Measurements from ENCODE around the gene PPP2R2C.

The PPP2R2C gene

DNA sequence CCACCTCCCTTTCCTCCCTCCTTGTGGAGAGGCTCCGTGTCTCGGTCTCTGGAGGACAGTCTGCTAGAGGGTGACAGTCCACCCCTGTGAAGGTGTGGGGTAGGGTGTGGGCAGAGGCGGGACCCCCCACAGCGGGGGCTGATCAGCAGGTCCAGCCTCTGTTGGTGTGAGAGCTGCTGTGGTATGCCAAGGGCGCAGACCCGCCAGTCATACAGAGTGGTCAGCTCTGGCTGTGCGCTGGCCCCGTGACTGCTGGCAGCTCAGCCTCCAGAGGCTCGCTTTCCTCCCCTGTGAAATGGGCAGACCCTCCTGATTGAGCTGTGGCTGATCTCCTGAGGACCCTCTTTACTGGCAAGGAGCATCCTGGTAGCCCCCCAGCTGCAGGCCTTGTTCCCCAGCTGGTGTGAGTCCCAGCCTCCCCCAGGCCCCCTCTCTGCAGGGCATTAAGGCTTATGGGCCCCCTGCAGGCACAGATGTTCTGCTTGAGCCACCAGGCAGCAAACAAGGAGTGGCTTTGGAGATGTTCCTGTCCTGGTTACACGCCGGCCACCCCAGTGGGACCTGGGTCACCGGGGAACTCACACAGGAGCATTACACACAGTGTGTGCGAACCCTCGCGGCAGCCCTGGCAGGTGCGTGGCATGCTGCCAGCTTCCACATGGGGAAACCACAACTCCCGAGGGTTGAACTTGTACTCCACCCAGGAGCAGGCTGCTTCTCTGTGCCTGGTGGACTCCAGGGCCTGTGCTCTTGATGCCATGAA lies 76.8 kb downstream of the PPP2R2C start:
- no peak for DNase-seq

DNA sequence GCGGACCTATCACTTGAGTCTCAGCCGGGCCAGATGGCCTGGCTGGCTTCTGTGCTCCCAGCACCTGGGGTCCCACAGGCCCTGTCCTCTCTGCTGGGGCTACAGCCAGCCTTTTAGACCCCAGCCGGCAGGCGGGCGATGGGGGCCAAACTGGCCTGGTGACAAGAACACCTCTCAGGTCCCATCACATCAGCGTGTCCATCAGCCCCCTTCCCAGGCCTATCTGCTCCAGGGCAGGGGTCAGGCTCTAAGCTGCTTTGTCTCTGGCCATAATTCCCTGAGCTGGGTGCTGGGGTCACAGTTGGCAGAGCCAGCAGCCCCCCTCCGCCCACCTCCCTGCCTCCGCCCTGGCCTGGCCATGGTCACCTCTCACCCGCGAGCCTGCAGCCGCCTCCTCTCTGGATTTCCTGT lies 77.7 kb downstream of the PPP2R2C start:
- no peak for DNase-seq

DNA sequence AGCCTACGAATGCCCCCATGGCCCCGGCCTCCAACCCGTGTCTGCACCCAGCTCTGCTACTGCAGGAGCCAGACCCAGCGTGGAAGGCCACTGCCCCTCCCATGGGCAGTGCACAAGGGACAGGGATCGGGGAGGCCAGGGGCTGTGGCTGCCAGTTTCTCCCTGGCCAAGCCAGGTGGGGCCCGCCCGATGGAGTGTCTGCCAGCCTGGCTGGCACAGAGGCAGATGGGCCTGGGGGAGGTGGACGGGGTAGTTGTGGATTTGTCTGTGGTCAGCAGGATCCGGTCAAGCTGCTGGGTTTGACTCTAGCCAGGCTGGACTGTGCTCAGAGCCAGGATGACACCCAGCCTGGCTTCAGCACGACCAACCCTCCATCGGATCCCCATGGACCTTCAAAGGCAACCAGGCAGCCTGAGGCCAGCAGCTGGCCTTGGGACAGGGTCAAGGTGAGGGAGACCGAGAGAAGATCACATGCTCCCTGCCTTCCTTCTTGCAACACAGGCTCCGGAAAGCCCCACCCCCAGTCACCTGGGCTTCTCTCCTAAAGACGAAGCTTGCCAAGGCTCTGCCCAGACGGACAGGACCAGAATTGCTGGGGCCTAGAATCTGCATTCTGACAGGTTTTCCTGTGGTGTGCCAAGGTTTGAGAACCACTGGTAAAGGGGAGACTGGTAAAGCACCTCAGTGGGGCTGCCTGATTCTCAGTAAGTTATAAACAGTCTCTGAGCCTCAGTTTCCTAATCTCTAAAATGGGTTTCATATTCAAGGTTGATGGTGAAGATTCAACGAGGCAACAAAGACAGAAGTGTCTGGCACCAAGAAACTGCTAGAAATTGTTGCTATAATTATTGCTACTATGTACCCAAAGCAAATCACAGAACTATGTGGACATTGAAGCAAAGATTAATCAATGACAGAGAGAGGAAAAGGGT lies 78.6 kb downstream of the PPP2R2C start:
- DNase-seq, result peak in 1 of 14 donors; percentile 56

DNA sequence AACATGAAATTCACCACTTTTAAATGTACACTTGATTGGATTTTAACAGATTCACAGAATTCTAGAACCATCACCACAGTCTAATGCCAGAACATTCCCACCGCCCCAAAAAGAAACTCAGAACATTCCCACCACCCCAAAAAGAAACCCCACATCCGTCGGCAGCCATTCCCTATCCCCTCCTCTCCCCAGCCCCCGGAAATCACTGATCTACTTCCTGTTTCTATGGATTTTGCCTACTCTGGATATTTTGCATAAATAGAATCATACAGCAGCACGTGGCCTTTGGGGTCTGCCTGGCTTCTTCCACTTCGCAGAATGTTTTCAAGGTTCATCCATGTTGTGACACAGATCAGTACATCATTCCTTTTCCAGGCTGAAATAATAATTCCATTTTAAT lies 79.3 kb downstream of the PPP2R2C start:
- no peak for DNase-seq

DNA sequence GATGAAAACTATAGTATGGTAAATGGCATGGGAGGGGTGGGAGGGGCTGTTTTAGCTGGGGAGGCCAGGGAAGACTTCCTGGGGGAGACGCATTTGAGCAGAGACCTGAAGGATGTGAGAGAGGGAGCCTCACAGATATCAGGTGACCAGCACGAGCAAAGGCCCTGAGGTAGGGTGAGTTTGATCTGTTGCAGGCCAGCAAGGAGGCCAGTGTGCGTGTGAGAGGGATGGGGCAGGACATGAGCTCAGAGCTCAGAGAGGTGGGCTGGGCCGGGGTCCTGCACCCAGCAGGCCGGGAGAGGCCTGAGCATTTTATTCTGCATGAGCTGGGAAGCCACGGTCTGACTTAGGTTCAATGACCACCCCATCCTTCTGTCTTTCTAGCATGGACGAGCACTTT lies 80.0 kb downstream of the PPP2R2C start:
- DNase-seq, result no peak

DNA sequence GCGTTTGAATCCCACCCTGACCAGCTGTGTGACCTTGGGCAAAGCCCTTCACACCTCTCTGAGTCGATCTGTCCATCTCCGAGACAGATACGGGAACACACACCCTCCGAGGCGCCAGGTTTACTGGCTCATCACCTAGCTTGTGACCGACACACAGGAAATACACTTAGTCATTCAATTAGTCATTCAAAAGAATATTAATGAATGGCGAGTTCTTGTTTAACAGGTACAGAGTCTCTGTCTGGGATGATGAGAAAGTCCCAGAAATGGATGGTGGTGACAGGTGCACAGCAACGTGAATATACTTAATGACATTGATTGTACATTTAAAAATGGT lies 80.6 kb downstream of the PPP2R2C start:
- no peak for DNase-seq

DNA sequence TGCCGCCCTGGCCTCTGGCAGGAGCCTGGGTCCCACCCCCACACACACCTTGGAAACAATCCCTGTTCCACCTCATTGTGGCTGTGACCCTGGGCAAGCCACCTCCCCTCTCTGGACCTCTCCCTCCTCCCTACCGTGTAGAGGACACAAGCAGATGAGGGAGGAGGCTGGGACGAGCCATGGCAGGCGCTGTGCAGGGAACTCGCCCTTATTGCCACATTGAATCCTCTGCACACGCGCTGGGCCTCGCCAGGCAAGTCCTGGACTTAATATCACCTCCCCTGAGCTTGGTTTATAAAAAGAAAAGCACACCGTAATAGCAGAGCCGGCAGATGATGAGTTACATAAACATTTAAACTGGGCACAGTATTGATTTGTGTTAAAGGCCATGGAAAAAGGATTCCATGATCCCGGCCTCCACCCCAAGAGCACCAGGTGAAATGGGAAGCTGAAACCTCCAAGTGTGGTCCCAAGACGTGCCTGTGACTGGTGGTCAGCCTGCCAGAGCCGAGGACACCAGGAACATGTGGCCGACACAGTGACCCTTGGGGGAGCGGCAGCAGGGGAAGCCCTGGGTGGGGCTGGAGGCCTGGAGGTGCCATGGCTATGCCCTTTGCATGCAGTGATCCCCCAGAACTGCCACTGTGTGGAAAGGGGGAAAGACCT lies 81.1 kb downstream of the PPP2R2C start:
- peak in 1 of 14 donors; percentile 12 for DNase-seq

DNA sequence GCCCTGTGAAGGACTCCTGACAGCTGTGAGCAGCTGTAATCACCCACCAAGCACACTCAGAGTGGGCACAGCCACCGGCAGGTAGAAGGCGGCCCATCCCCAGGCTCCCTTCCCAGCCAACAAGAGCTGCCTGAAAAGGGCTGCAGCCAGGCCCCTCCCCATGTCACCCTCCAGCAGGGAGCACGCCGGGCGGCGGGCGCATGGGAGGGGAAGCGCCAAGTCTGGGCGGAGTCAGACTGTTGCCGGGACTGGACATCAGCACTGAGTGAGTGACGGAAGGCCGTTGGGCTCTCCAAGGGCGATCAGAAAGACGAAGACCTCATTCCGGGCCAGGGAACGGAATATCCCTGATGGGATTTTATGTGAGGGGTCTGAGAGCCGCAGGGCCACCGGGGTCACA lies 82.1 kb downstream of the PPP2R2C start:
- DNase-seq, result peak in 11 of 14 donors; percentile 11 to 61 (median 35)

DNA sequence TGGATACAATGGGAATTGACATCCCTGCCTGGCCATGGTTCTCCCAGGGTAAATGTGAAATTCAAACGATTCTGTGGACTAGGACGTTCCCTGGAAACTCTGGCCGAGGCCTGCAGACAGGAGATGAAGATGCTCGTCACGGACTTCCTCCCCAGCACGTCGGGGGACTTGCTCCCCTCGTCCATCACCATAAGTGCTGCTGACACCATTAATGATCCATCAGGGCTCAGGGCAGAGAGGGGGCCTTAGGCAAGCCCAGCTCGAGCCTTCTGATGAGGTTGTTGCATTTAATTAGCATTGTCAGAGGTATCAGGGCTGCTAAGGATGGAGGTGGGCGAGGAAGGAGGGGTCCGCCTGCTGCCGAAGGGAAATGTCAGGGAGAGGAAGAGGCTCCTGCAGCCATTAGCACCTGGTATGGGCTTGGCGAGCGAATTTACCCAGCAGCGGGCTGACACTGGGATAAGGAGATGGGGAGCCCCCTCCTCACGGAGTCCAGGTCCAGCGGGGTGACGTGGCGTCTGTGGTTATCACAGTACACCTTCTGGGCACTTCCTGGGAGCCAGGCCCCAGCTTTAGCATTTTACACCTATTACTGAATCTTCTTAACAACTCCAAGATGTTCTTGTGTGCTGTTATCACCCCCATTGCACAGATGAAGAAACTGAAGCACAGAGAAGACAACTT lies 83.1 kb downstream of the PPP2R2C start:
- no peak for DNase-seq

DNA sequence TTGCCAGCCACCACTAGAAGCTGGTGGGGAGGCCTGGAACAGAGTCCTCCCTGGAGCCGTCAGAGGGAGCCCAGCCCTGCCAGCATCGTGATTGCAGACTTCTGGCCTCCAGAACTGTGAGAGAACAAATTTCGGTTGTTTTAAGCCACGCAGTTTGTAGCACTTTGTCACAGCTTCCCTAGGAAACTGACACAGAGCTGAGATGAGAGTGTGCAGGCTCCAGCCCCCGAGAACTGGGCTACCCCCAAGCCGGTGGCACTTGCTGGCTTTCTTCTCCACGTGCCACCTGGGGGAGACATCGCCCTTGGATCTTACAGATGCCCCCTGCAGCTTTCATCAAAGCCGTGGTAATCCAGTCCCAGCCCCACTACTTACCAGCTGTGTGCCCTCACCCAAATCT lies 83.7 kb downstream of the PPP2R2C start:
- DNase-seq, result no peak

DNA sequence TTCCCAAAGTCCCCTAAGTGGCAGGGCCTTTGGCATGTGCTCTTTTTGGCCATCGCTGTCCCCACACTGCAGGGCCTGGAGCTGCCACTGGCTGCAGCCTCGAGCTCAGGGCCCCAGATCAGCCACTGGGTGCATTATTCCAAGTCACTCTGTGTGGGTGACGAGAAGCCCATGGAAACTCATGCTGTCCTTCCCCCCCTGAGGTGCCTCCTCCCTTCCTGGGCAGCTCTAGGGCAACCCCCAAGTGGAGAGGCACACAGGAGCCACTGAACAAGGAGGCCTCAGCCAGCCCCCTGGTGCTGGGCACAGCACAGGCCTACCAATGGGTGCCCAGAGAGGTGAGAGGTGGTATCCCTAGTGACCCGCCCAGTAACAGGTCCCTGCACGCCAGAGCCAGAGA lies 84.5 kb downstream of the PPP2R2C start:
- no peak for DNase-seq

DNA sequence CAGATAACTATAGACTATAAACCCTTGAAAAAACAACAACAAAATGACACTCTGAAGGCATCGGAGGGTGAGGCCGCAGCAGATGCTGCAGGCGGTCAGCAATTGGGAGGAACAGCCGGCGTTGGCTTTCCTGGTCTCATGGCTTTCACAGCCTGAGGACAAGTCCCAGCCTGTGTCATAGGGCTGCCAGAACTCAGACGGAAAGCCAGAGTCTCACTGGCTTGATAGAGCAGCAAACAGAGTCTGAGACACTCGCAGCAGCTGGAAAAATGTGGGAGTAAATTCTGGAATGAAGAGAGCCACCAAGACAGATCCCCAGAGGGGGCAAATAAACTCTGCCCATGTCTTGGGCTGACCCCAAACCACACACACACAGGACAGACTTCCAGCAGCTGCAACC lies 86.3 kb downstream of the PPP2R2C start:
- peak in 1 of 14 donors; percentile 42 for DNase-seq

DNA sequence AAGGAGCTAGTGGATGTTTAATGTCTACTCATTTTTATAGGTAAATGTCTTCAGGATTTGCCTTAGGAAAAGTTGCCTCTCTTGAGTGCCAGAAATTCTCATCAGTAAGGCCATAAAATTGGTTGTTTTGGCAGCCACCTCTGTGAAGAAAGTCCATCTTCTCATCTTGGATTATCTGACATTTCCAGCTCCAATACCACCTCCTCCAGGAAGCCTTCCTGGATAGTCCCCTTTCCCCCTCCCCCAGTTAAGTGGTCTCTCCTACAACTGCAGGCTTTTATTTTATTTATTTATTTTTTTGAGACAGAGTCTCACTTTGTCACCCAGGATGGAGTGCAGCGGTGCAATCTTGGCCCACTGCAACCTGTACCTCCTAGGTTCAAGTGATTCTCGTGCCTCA lies 87.1 kb downstream of the PPP2R2C start:
- no peak for DNase-seq

DNA sequence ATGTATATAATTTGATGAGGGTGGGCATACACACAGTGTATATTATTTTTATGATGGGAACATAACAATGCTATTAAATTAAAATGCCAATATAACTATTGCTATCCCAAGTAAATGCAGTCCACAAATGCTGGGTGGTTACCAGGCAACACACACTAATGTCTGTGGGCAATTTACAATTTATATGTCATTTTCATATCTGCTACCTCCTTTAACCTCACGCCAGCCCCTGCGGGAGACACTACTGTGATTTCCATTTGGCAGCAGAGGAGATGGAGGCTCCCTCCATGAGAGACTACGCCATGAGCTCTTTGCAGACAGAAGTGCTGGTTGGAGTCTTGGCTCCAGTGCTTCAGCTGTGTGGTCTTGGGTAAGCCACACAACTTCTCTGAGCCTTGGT lies 87.9 kb downstream of the PPP2R2C start:
- DNase-seq, result no peak

DNA sequence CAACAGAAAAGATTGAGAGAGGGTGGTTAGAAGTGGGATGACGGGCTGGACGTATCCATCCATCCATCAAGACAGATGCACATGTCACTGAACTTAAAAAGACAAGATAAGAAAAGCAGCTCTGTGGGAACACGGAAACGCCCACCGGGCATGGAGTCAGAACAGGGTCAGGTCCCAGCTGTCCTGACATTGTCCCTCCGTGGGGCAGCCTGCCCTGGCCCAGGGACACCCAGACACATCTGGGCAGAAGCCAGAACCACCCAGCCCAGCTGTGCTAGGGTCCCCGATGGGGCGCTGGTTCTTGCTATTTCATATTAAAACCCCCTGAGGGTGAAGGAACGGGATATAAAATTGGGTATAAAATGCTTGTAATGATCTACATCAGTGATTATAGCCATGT lies 88.5 kb downstream of the PPP2R2C start:
- no peak for DNase-seq

DNA sequence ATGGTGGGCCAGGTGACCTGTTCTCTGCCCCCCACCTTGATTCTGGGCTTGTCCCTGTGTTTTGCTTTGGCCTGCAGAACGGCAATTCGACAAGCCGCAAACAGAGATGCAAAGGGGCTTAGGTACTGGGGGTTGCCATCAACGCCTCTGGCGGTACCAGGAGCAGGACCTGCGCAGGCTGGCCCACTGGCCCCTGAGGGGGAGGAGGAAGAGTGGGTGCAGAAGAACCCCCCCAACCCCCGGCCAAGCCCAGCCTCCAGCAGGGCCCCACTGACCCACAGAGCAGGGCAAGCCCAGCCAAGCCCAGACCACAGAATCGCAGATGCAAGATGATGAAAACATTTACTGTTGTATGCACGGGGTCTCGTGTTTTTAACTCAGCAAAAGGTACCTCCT lies 89.4 kb downstream of the PPP2R2C start:
- DNase-seq, result no peak

DNA sequence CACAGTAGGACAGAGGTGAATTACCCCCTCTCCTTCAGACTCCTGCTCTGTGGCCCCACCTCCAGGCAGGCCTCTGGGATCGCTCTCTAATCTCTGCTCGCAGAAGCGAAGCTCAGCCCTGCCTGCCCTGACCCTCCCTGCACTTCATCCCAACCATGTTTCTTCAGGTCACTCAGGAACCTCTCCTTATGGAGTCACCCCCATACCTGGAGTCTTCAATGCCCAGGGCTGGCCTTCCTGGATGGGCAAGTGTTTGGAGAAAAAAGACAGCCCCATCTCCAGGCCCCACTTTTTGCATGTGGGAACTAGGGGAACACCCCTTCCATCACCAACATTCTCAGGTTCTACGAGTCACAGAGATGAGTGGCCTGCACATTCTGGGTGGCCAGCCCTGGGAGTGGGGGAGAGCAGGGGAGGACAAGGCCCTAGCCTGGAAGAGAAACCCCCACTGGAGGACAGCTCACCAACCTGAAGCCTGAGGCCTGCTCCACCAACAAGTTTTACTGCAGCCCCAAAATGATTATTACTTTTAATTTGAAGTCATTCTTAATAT lies 90.8 kb downstream of the PPP2R2C start:
- no peak for DNase-seq

DNA sequence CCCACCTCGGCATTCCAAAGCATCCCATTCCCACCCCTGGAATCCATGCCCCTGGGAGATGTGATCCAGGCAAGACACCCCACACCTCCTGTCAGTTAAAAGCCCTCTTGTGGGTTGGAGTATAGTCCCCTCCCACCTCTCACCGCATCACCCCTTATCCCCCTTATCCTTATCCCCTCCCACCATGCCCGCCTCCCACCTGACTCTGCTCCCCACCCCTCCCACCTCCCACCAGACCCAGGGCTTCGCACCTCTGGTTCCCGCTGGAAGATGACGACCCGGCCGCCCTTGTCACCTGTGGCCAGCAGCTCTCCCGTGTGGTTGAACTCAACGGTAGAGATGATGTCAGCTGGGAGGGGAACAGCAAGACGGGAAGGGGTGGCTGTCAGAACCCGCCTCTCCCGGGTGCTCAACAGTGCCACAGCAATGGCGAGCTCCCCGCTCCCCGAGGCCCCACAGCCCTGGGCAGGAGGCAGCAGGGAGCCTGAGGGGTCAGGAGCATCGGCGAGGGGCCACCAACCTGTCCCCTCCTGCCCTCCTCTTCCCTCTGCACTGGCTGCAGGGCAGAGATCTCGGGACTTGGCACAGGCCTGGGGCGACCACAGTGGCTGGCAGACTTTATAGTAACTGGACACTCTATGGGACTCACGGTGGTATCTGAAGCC lies 91.5 kb downstream of the PPP2R2C start:
- DNase-seq, result no peak

DNA sequence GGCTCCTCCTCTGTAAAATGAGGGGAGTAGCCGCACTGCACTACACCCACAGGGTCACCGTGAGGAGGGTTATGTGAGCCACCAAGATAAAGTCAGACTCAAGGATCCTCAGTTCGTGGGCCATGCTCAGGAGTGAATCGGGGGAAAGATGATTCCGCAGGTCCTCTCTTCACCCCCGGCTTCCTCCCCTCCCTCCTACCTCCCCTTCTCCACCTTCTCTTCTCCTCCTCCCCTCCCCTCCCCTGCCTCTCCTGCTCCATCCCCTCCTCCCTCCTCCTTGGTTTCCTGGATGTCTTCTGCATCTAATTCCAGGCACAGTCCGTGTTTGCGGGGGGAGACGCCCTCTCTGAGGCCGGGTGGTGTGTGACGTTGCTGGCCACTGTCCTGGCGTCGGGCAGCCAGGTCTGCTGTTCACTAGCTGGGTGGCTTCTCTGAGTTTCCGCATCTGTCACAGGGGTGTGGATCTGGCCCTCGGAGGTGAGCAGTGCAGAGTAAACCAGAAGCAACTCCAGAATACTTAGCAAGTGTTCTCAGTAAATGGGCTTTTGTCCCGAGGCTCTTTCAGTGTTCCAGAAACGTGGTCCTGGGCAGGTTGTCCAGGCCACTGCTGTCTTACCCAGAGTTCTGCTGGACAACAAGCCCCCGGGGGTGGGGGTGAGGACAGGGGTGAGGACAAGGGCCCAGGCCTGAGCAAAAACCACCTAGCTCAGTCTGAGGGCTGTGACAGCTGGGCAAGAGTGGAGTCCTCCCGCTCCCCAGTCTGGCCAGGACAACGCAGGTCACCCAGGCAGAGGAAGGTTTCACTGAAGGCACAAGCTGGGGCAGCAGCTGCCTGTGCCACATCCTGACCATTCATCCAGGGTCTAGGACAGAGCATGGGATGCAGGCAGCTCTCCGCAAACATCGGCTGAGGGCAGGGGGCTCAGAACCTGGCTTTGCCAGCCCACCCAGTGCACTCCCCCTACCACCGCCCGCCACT lies 92.4 kb downstream of the PPP2R2C start:
- peak in 3 of 14 donors; percentile 8 to 44 (median 13) for DNase-seq
